VCaP (cell line): ENCODE results near the gene SUN1.

Experiments
- H3K27ac ChIP-seq: fragments of 450-650 bp; 2 replicates; pipeline ENCODE4 v1.5.1; 2017
- CTCF ChIP-seq: fragments of 450-650 bp; conservative IDR thresholded peaks from 2 replicates; pipeline ENCODE4 v1.5.1; 2017; ENCODE audit warnings: mild to moderate bottlenecking, moderate library complexity

The SUN1 gene

DNA sequence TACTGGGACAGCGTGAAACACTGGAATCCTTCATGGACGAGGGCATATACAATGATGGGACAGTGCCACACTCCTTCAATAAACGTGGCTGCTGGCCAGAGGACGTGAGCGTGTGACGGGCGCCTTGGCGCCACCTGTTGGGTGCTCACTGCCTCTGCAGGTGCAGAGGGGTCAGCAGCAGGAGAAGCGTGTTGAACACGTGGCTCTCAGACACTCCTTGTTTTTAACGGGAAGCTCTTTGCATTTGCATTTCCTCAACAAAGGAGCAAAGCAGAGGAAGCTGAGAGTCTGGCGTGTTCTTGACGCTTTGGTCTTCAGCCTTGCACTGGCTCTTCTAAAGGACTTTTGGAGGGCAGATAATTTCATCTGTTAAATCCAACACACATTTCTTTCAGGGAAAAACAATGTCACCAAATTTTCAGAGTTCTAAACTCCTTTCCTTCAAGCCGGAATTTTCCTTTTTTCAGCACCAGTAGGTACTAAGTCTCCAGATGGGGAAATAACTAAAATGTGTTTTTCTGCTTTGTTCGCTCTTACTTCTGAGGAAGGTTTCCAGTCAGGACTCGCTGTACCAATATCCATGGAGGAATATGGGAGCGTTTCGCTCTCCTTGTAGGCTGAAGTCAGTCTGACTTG lies 41.2 kb downstream of the SUN1 start:
- H3K27ac ChIP-seq = peak overlapping the region; percentile 74
- peak; percentile 95 for TF ChIP-seq CTCF

DNA sequence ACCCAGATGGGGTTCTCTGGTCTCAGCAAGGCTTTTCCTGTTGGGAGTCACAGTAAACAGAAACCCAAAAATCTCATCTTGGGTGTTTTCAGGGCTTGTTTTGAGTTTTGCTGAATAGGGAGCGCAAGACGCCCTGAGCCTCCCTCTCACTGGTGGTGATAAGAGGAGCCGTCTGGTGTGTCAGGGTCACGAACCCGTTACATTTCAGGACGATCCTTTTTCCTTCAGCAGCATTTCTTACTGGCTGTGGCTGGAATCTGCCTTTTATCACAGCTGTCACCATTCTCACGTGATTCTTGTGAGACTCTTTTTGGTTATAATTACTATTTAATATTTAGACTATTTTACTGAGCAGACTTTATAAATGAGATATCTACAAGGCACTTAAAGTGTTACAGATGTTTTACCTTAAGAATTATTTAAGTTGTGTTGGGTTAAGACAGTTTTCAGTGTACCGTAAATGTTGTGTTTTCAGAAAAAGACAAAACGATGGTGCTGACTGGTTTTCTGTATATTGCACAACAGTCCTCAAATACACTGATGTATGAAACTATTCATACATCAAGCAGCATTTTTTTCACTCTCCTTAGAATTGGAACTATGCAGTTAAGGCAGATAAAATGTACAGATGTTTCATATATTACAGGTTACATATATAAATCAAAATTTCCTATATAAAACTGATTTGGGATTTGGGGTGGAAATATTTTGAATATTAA lies 41.9 kb downstream of the SUN1 start:
- peak overlapping the region; percentile 74 for H3K27ac ChIP-seq
- TF ChIP-seq CTCF = no peak

DNA sequence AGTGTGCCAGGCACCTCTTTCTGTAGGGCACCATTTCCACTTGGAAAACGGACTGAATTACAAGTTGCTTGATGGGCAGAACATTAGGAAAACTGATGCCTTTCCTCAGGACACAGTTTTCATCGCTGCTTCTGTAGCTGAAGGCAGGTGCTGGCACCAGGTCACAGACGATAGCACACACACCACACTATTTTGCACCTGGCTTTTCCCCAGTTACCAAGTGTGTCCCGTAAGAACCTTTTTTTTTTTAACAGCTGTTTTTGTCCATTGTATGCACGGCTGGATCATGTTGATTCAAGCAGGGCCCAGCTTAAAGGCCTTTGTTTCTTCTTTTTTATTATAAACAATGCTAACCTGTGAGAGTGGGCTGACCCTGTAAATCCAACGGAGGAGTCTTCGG lies 42.8 kb downstream of the SUN1 start:
- TF ChIP-seq CTCF = no peak
- H3K27ac ChIP-seq = peak overlapping the region; percentile 74

- H3K27ac ChIP-seq = peak overlapping the region; percentile 74
- no peak for TF ChIP-seq CTCF
These were observed 43.3 kb downstream of the SUN1 start for GRCh38 chr7:875476-876076.

DNA sequence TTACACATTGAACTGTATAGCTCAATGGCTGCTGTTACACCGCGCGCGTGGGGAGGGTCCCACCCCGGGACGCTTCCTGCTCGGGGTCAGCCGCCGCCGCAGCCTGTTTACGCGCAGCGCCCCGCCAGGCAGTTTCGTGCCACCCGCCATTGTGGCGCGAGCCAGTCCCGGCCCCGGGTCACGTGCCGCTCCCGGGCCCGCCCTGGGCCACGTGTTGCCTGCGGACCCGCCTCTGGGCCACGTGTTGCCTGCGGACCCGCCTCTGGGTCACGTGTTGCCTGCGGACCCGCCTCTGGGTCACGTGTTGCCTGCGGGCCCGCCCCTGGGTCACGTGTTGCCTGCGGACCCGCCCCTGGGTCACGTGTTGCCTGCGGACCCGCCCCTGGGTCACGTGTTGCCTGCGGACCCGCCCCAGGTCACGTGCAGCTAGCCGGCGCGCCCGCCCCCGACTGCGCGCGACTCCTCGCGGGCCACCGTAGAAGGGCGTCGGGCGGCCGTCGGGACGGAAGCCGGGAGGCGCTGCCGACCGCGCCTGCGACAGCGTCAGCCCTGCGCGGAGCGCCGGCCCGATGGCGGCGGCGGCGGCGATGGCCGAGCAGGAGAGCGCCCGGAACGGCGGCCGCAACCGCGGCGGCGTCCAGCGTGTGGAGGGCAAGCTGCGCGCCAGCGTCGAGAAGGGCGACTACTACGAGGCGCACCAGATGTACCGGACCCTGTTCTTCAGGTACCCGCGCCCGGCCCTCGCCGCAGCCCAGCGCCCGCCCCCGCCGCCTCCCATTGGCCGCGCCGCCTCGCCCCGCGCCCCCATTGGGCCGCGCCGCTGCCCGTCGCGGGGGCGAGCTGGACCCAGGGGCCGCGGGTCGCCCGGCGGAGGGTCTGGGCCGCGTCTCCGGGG lies 44.0 kb downstream of the SUN1 start, which contains the start of gene GET4:
GET4 (plus strand) TSS at position 478 of the 895 bp plus-strand sequence; CDS start at position 570, 92 bp downstream.
- no peak for TF ChIP-seq CTCF
- peak within 1 kb of the TSS; percentile 88 for H3K27ac ChIP-seq

DNA sequence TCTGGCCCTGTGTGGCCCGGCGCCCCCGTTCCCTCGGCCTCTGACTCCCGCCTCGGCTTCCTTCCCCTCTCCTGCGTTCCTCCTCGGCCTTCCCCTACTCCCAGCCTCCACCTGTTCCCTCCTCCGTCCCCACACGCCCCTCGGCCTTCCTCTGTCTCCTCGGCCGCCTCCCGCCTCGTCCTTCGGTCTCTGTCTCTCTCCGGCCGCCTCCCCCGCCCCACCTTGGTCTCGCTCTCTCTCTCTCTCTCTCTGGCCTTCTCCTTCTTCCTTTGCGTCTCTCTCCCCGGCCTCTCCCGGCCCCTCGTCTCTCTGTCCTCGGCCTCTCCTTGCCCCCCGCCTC lies 44.7 kb downstream of the SUN1 start:
- H3K27ac ChIP-seq = peak overlapping the region; percentile 88
- no peak for TF ChIP-seq CTCF
